ENCODE measurements around the gene PRXL2A. TPM values are rescaled to one million over a fixed set of nuclear protein-coding genes. Genes with fewer than 3 reads are reported as not detected.

Gene PRXL2A
- total RNA-seq, 2 experiments from 2014 or later: not detected

- no peaks in the 10 kb centered on the region for H3K79me2 ChIP-seq (ENCODE audit: insufficient read depth, low read depth, low read length)
Measured at GRCh38 chr10:80410578-80411145, 2.3 kb downstream of the PRXL2A start.

DNA sequence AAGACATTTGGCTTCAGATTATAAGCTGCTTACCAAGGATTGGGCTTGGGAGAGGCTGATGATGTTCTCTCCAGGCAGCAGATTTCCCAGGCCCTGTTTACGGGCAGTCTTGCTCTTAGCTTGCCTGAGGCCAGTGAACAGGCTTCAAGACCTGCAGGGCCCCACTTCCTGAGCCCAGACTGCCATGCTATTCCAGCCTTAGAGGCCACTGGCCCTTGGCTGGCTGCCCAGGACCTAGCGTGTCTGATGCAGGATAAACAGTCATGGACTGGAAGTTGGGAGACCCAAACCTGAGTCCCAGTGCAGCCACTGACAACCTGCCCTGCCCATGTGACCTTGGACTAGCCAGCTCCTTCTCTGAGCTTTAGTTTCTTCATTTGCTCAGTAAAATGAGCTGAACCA is 2.9 kb downstream of the PRXL2A start:
- POLR2A ChIA-PET: interaction anchor here (1.8 kb wide), 1 partner anchor 11 kb away, joined by 4 read pairs; no protein-coding TSS in a partner anchor
- Histone ChIP-seq H3K9me3 (ENCODE audit: low read length) (no peaks in the 10 kb centered on the region), H3K4me1 (ENCODE audit: insufficient read depth, low read length, poor library complexity, severe bottlenecking) (no peaks in the 10 kb centered on the region), H3K36me3 (ENCODE audit: insufficient read depth, low read length) (no peaks in the 10 kb centered on the region), H3K27ac (ENCODE audit: low read depth, low read length, poor library complexity, severe bottlenecking) (no peak overlapping the region), H2AFZ (ENCODE audit: low read length) (no peak overlapping the region), H3K4me2 (ENCODE audit: low read length) (no peak overlapping the region), H4K20me1 (ENCODE audit: insufficient read depth, low read length) (no peaks in the 10 kb centered on the region), H3K4me3 (ENCODE audit: low read depth, low read length, poor library complexity, severe bottlenecking) (no peak overlapping the region), H3K9me2 (ENCODE audit: insufficient read depth, low read length) (no peaks in the 10 kb centered on the region), H3K79me2 (ENCODE audit: insufficient read depth, low read depth, low read length) (no peaks in the 10 kb centered on the region)
- DNase-seq (ENCODE audit: low spot score): no peak
- TF ChIP-seq CTCF (conservative IDR thresholded peaks at IDR 0.05; ENCODE audit: low read length): no peak
- no peak for TF ChIP-seq EZH2phosphoT487 (IDR thresholded peaks at IDR 0.05; ENCODE audit: borderline replicate concordance, low read depth, low read length)
- intact Hi-C loops (cut with micrococcal nuclease; ENCODE audit: unreplicated experiment): no loop called here
- CTCF ChIA-PET (ENCODE audit: unreplicated experiment): no interaction called here
- no TSS peak for BruUV-seq (replicated peaks)

More at GRCh38 chr10:80410578-80411145, 2.3 kb downstream of the PRXL2A start:
- no peak for DNase-seq (ENCODE audit: low spot score)
- no peaks in the 10 kb centered on the region for H4K20me1 ChIP-seq (ENCODE audit: insufficient read depth, low read length)
- H3K27ac ChIP-seq (ENCODE audit: low read depth, low read length, poor library complexity, severe bottlenecking): no peak overlapping the region
- intact Hi-C loops (cut with micrococcal nuclease; ENCODE audit: unreplicated experiment): no loop called here
- H3K4me2 ChIP-seq (ENCODE audit: low read length): no peak overlapping the region
- no peaks in the 10 kb centered on the region for H3K4me1 ChIP-seq (ENCODE audit: insufficient read depth, low read length, poor library complexity, severe bottlenecking)
- ChIA-PET POLR2A (no interaction called here), CTCF (ENCODE audit: unreplicated experiment) (no interaction called here)
- no peak for TF ChIP-seq CTCF (conservative IDR thresholded peaks at IDR 0.05; ENCODE audit: low read length)
- no peak for TF ChIP-seq EZH2phosphoT487 (IDR thresholded peaks at IDR 0.05; ENCODE audit: borderline replicate concordance, low read depth, low read length)
- H3K4me3 ChIP-seq (ENCODE audit: low read depth, low read length, poor library complexity, severe bottlenecking): no peak overlapping the region
- H2AFZ ChIP-seq (ENCODE audit: low read length): no peak overlapping the region
- H3K9me3 ChIP-seq (ENCODE audit: low read length): no peaks in the 10 kb centered on the region
- H3K36me3 ChIP-seq (ENCODE audit: insufficient read depth, low read length): no peaks in the 10 kb centered on the region
- no TSS peak for BruUV-seq (replicated peaks)
- no peaks in the 10 kb centered on the region for H3K9me2 ChIP-seq (ENCODE audit: insufficient read depth, low read length)

- POLR2A ChIA-PET: interaction anchor here (1.8 kb wide), 1 partner anchor 11 kb away, joined by 4 read pairs; no protein-coding TSS in a partner anchor
- Histone ChIP-seq H3K4me2 (ENCODE audit: low read length) (no peak overlapping the region), H3K36me3 (ENCODE audit: insufficient read depth, low read length) (no peaks in the 10 kb centered on the region), H3K9me2 (ENCODE audit: insufficient read depth, low read length) (no peaks in the 10 kb centered on the region), H3K9me3 (ENCODE audit: low read length) (no peaks in the 10 kb centered on the region), H3K4me3 (ENCODE audit: low read depth, low read length, poor library complexity, severe bottlenecking) (no peak overlapping the region), H3K4me1 (ENCODE audit: insufficient read depth, low read length, poor library complexity, severe bottlenecking) (no peaks in the 10 kb centered on the region), H3K27ac (ENCODE audit: low read depth, low read length, poor library complexity, severe bottlenecking) (no peak overlapping the region), H3K79me2 (ENCODE audit: insufficient read depth, low read depth, low read length) (no peaks in the 10 kb centered on the region), H2AFZ (ENCODE audit: low read length) (no peak overlapping the region), H4K20me1 (ENCODE audit: insufficient read depth, low read length) (no peaks in the 10 kb centered on the region)
- no TSS peak for BruUV-seq (replicated peaks)
- intact Hi-C loops (cut with micrococcal nuclease; ENCODE audit: unreplicated experiment): no loop called here
- CTCF ChIA-PET (ENCODE audit: unreplicated experiment): no interaction called here
- TF ChIP-seq CTCF (conservative IDR thresholded peaks at IDR 0.05; ENCODE audit: low read length): no peak
- no peak for TF ChIP-seq EZH2phosphoT487 (IDR thresholded peaks at IDR 0.05; ENCODE audit: borderline replicate concordance, low read depth, low read length)
- no peak for DNase-seq (ENCODE audit: low spot score)
Measured at GRCh38 chr10:80411681-80412220, 3.4 kb downstream of the PRXL2A start.
